ENCODE data around the gene GPLD1.

The GPLD1 gene, protein sequence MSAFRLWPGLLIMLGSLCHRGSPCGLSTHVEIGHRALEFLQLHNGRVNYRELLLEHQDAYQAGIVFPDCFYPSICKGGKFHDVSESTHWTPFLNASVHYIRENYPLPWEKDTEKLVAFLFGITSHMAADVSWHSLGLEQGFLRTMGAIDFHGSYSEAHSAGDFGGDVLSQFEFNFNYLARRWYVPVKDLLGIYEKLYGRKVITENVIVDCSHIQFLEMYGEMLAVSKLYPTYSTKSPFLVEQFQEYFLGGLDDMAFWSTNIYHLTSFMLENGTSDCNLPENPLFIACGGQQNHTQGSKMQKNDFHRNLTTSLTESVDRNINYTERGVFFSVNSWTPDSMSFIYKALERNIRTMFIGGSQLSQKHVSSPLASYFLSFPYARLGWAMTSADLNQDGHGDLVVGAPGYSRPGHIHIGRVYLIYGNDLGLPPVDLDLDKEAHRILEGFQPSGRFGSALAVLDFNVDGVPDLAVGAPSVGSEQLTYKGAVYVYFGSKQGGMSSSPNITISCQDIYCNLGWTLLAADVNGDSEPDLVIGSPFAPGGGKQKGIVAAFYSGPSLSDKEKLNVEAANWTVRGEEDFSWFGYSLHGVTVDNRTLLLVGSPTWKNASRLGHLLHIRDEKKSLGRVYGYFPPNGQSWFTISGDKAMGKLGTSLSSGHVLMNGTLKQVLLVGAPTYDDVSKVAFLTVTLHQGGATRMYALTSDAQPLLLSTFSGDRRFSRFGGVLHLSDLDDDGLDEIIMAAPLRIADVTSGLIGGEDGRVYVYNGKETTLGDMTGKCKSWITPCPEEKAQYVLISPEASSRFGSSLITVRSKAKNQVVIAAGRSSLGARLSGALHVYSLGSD

DNA sequence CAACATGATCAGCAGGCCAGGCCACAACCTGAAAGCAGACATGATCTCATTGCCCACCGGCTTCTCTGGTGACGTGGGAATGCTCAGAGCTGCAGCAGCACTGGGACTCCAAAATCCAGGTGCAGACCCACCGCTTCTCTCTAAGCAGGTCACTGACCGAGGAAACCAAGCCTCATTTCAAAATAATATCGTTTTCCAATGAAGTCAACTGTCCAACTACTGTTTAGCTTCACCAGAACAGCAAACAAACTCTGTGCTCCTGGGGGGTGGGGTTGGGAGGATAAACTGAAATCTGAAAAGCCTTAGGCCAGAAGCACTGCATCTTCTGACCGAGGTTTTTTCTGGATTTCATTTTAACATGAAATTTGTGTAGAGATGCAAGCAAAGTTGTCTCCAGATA lies at the start of gene GPLD1:
Gene GPLD1 (minus strand): TSS at position 109 of the 400 bp plus-strand sequence. CDS start 67 bp downstream, at position 42.
- DNase-seq (ENCODE audit: extremely low read depth, insufficient read length) = no peak
- TF ChIP-seq, protein P1, sequence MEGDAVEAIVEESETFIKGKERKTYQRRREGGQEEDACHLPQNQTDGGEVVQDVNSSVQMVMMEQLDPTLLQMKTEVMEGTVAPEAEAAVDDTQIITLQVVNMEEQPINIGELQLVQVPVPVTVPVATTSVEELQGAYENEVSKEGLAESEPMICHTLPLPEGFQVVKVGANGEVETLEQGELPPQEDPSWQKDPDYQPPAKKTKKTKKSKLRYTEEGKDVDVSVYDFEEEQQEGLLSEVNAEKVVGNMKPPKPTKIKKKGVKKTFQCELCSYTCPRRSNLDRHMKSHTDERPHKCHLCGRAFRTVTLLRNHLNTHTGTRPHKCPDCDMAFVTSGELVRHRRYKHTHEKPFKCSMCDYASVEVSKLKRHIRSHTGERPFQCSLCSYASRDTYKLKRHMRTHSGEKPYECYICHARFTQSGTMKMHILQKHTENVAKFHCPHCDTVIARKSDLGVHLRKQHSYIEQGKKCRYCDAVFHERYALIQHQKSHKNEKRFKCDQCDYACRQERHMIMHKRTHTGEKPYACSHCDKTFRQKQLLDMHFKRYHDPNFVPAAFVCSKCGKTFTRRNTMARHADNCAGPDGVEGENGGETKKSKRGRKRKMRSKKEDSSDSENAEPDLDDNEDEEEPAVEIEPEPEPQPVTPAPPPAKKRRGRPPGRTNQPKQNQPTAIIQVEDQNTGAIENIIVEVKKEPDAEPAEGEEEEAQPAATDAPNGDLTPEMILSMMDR (IDR thresholded peaks at IDR 0.05; ENCODE audit: insufficient read depth, low read length, poor library complexity, severe bottlenecking) = no peak
- no peak within 1 kb of the TSS for H3K4me3 ChIP-seq (replicated peaks; ENCODE audit: low read depth, low read length)
- no peaks in the 10 kb centered on the region for H3K36me3 ChIP-seq (ENCODE audit: control insufficient read depth, insufficient read depth, low read length)
- H3K27me3 ChIP-seq (replicated peaks; ENCODE audit: control insufficient read depth, insufficient read depth, low read length) = no peaks in the 10 kb centered on the region

DNA sequence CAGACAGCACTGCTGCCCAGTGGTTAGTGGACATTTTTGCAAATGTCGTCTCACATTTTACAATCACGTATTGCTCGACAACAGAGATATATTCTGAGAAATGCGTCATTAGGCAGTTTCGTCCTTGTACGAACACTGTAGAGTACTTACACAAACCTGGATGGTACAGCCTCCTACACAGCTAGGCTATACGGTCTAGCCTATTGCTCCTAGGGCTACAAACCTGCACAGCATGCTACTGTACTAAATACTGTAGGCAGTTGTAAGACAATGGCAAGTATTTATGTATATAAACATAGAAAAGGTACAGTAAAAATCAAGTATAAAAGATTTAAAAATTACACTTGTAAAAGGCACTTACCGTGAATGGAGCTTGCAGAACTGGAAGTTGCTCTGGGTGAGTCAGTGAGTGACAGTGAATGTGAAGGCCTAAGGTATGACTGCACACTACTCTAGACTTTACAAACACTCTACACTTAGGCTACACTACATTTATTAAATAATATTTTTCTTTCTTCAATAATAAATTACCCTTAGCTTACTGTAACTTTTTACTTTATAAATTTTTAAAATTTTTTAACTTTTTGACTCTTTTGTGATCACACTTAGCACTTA lies 48.5 kb upstream of the GPLD1 start:
- TF ChIP-seq, protein P1 (IDR thresholded peaks at IDR 0.05; ENCODE audit: insufficient read depth, low read length, poor library complexity, severe bottlenecking) = no peak
- no peak for DNase-seq (ENCODE audit: extremely low read depth, insufficient read length)
- Histone ChIP-seq H3K4me3 (replicated peaks; ENCODE audit: low read depth, low read length) (no peak overlapping the region), H3K36me3 (ENCODE audit: control insufficient read depth, insufficient read depth, low read length) (no peaks in the 10 kb centered on the region; the same call in 1 of the 2 replicates), H3K27me3 (replicated peaks; ENCODE audit: control insufficient read depth, insufficient read depth, low read length) (no peaks in the 10 kb centered on the region)

DNA sequence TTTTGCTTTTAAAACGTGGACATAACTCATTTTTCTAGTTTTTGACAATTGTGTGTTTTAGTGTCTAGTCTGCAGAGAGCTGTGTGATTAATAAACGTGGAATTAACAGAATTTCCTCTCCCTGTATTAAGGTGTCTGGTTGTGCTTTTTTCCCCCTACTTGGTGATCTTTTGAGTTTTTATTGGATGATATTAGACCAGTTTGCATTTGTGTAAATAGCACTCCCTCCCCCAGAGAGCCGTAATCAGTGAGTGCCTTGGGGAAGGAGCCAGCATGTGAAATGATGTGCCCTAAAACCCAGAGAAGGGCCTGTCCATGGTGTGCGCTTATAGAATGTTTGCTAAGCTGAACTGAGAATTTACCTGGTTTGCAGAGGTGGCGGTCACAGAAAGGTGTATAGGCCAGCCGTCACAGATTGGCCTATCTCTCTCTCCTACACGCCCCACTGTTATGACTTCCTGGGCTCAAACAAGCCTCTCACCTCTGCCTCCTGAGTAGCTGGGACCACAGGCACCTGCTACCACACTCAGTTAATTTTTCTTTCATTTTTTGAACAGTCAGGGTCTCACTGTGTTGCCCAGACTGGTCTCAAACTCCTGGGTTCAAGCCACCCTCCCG lies 47.8 kb upstream of the GPLD1 start:
- Histone ChIP-seq H3K36me3 (ENCODE audit: control insufficient read depth, insufficient read depth, low read length) (no peaks in the 10 kb centered on the region; the same call in 1 of the 2 replicates), H3K4me3 (replicated peaks; ENCODE audit: low read depth, low read length) (no peak overlapping the region), H3K27me3 (replicated peaks; ENCODE audit: control insufficient read depth, insufficient read depth, low read length) (no peaks in the 10 kb centered on the region)
- TF ChIP-seq, protein P1 (IDR thresholded peaks at IDR 0.05; ENCODE audit: insufficient read depth, low read length, poor library complexity, severe bottlenecking) = no peak
- no peak for DNase-seq (ENCODE audit: extremely low read depth, insufficient read length)

DNA sequence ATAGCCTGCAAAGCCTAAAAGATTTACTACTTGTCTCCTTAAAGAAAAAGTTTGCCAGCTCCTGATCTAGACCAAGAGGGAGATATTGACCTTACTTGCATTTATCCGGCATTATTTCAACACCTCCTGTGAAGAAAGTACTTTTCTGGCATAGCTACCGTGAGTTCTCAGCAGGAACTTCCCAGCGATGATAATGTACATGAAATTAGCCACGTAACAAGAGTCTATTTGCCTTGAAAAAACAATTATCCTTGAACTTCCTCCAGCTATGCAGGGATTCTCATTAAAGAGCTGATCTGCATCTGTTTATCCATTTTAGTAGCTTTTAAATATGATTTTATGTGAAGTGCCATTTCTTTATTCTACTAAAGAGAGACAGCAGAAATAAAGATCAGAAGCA lies 47.1 kb upstream of the GPLD1 start:
- H3K4me3 ChIP-seq (replicated peaks; ENCODE audit: low read depth, low read length) = no peak overlapping the region
- H3K36me3 ChIP-seq (ENCODE audit: control insufficient read depth, insufficient read depth, low read length) = no peaks in the 10 kb centered on the region; the same call in 1 of the 2 replicates
- H3K27me3 ChIP-seq (replicated peaks; ENCODE audit: control insufficient read depth, insufficient read depth, low read length) = no peaks in the 10 kb centered on the region
- TF ChIP-seq, protein P1 (IDR thresholded peaks at IDR 0.05; ENCODE audit: insufficient read depth, low read length, poor library complexity, severe bottlenecking) = no peak
- DNase-seq (ENCODE audit: extremely low read depth, insufficient read length) = no peak

DNA sequence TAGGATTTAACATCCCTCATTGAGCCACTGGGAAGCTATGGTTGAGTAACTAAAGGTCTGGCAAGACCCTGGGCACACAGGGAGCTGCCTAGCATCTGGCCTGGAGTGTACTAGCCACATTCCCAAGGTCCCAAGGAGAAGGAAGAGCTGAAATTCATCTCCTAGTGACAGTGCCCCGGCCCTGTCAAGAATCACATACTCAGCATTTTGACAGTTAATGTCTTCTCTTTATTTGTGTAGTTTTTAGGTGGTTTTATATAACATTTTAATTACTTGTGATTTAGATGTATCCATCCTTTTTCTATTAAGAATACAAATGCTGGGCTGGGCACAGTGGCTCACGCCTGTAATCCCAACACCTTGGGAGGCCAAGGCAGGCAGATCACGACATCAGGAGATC lies 45.8 kb upstream of the GPLD1 start:
- H3K27me3 ChIP-seq (replicated peaks; ENCODE audit: control insufficient read depth, insufficient read depth, low read length) = no peaks in the 10 kb centered on the region
- TF ChIP-seq, protein P1 (IDR thresholded peaks at IDR 0.05; ENCODE audit: insufficient read depth, low read length, poor library complexity, severe bottlenecking) = no peak
- DNase-seq (ENCODE audit: extremely low read depth, insufficient read length) = no peak

More for the DNA sequence above, 45.8 kb upstream of the GPLD1 start:
- no peaks in the 10 kb centered on the region; the same call in 1 of the 2 replicates for H3K36me3 ChIP-seq (ENCODE audit: control insufficient read depth, insufficient read depth, low read length)
- H3K4me3 ChIP-seq (replicated peaks; ENCODE audit: low read depth, low read length) = no peak overlapping the region
